ENCODE results near the gene GAL3ST1.

DNA sequence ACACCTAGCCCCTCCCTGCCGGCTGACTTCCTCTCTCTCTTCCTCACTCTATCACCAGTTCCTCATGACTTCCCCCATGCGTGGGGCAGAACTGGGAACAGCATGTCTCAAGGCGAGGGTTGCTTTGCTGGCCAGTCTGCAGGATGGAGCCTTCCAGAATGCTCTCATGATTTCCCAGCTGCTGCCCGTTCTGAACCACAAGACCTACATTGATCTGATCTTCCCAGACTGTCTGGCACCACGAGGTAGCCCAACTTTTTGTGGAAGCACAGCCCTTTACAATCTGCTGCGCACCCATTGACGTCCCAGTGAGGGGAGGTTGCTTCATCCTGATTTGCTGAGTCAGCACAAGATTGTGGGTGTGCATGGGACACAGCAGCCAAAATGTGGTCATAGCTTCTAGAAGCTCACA lies 41.1 kb upstream of the GAL3ST1 start:
- TF ChIP-seq CTCF (IDR thresholded peaks at IDR 0.05) (no peak), POLR2AphosphoS5 (IDR thresholded peaks at IDR 0.05) (no peak), POLR2A (IDR thresholded peaks at IDR 0.05) (no peak), EP300 (IDR thresholded peaks at IDR 0.05) (no peak)
